ENCODE results near the gene CASS4. TPM values are rescaled to one million over a fixed set of nuclear protein-coding genes. Genes with fewer than 3 reads are reported as not detected.

CASS4 gene
- total and polyA plus RNA-seq, 7 donors: 0.08 to 0.73 (median 0.34) TPM

GRCh38 chr20:56504373-56505005, 92.4 kb downstream of the CASS4 start:
- H3K9me3 ChIP-seq: no peaks in the 10 kb centered on the region
- no peak for ATAC-seq
- no peak for DNase-seq
- intact Hi-C loops (cut with DNase I): no loop called here
- H3K4me1 ChIP-seq: no peaks in the 10 kb centered on the region
- TF ChIP-seq CTCF (IDR thresholded peaks at IDR 0.05): no peak
- 84 to 91% (median 90%) methylated on average over 9 of the region's 9 CpGs for WGBS, 3 donors
- no peaks in the 10 kb centered on the region for H3K27me3 ChIP-seq (ENCODE audit: insufficient read depth in 3 of 3, low read length in 2 of 3)
- H3K4me3 ChIP-seq: no peak overlapping the region
- no peak overlapping the region for H3K27ac ChIP-seq
- peaks cover 0 to 16% of the 10 kb centered on the region in 2 donors for H3K36me3 ChIP-seq (ENCODE audit: insufficient read depth in 1 of 2, low read depth in 1 of 2)

GRCh38 chr20:56506103-56506502, 94.0 kb downstream of the CASS4 start:
- DNase-seq (no peak), ATAC-seq (no peak)
- Histone ChIP-seq H3K36me3 (ENCODE audit: insufficient read depth in 1 of 2, low read depth in 1 of 2) (peaks cover 0 to 16% of the 10 kb centered on the region in 2 donors), H3K27ac (no peak overlapping the region), H3K4me1 (no peaks in the 10 kb centered on the region), H3K27me3 (ENCODE audit: insufficient read depth in 3 of 3, low read length in 2 of 3) (no peaks in the 10 kb centered on the region), H3K4me3 (no peak overlapping the region), H3K9me3 (no peaks in the 10 kb centered on the region)
- TF ChIP-seq CTCF (IDR thresholded peaks at IDR 0.05): no peak
- 62 to 71% (median 65%) methylated on average over 3 of the region's 3 CpGs for WGBS, 3 donors
- intact Hi-C loops (cut with DNase I): no loop called here

Other genes with a start within 250 kb of the CASS4 start
- gene MC3R, start 163.5 kb upstream of the CASS4 start, total RNA-seq: not detected
- gene MC3R, start 163.5 kb upstream of the CASS4 start, polyA plus RNA-seq: not detected
- gene FAM210B, start 53.3 kb upstream of the CASS4 start, total RNA-seq: 10 to 100 TPM; 35.6 to 64.6 (median 53.2) TPM
- 10 to 100 TPM; 21.0 to 68.5 (median 37.8) TPM for gene FAM210B, start 53.3 kb upstream of the CASS4 start, polyA plus RNA-seq
- 10 to 100 TPM in 1 of 4 donors, 1 to 10 TPM in 3; 2.9 to 13.4 (median 3.3) TPM for gene AURKA, start 20.0 kb upstream of the CASS4 start, total RNA-seq
- 10 to 100 TPM in 2 of 3 donors, 1 to 10 TPM in 1; 7.5 to 20.3 (median 14.3) TPM for gene AURKA, start 20.0 kb upstream of the CASS4 start, polyA plus RNA-seq
- 10 to 100 TPM; 15.5 to 20.3 (median 16.7) TPM for gene CSTF1, start 19.6 kb upstream of the CASS4 start, total RNA-seq
- gene CSTF1, start 19.6 kb upstream of the CASS4 start, polyA plus RNA-seq: 10 to 100 TPM in 2 of 3 donors, 1 to 10 TPM in 1; 10.0 to 19.9 (median 12.1) TPM
- 10 to 100 TPM; 89.0 to 93.0 (median 90.5) TPM for gene RTF2, start 56.4 kb downstream of the CASS4 start, total RNA-seq
- 100 to 1,000 TPM in 1 of 3 donors, 10 to 100 TPM in 2; 95.6 to 128 (median 99.9) TPM for gene RTF2, start 56.4 kb downstream of the CASS4 start, polyA plus RNA-seq
- under 1 TPM in 1 of 4 donors, not detected in 3; 0.23 TPM for gene FAM209A, start 112.5 kb downstream of the CASS4 start, total RNA-seq
- under 1 TPM in 2 of 3 donors, not detected in 1; 0.08 to 0.38 TPM for gene FAM209A, start 112.5 kb downstream of the CASS4 start, polyA plus RNA-seq
- 1 to 10 TPM in 1 of 4 donors, under 1 TPM in 2, not detected in 1; 0.58 to 1.3 (median 0.66) TPM for gene FAM209B, start 121.0 kb downstream of the CASS4 start, total RNA-seq
- gene FAM209B, start 121.0 kb downstream of the CASS4 start, polyA plus RNA-seq: under 1 TPM; 0.14 to 0.79 (median 0.41) TPM
- not detected for gene TFAP2C, start 217.0 kb downstream of the CASS4 start, total RNA-seq
- gene TFAP2C, start 217.0 kb downstream of the CASS4 start, polyA plus RNA-seq: under 1 TPM in 2 of 3 donors, not detected in 1; 0.03 to 0.04 TPM